ENCODE measurements around the gene RPS15A.
"Not testable (repeated sequence)": the region's sequence is repeated elsewhere in the genome, so short reads cannot be mapped to it uniquely, and the experiment has no call there.

RPS15A gene

DNA sequence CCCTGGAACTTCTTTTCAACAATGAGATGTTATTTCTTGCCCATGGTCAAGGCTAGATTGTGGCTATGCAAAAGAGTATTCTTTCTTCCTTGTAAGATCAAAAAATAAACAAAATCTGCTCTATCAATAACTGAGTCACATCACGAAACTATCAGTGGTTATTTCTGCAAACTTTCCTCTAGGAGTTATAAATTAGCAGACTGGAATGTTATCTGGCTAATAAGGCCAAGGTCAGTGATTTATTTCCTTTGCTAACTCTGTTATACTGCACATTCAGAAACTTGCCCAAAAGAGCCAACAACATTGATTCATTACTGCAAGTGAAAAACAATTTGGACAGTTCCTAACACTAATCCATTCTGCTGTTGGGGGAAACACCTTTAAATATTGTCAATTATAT, 6.2 kb upstream of the RPS15A start:
- no peak for DNase-seq (ENCODE audit: low spot score)

DNA sequence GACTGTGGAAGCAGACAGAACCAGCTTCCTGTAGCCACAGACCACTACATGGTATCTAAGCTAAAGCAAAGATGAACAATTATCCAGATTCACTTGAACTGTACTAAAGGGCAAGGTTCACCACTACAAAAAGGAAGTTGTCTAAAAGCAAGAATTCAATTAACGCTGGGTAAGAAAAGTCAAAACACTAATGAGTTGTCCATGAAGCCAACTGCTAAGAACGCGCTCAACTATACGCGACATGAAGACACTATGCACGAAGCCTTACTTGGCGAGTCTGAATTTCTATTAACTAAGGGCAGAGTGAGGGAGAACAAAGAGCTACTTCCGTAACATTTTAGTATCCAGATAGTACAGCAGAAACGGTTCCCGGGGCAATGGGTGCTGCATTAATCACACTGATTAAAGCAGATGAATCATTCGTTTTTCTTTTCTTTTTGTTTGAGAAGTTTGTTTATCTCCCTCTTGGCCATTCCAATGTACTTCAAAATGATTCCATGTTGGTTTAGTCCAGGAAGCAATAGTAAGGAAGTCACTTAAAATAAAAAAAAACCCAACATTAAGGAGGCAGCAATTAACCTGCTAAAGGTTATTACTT, 2.8 kb upstream of the RPS15A start:
- DNase-seq (ENCODE audit: low spot score) = no peak

DNA sequence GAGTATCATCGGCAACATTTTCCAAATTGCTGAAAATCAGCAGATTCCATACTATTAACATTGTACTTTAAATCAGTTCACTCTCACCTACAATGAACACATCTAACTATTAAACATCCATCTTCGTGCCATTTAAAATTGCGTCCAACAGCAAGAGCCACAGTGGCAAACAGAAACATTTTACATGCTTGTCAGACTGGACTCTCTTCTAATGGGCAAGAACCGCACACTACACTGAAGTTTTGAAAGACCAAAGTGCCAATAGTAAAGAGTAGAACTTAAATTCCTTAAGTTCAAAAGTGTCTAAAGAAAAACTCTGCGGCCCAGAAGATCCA, 652 bp downstream of the RPS15A start:
- no peak for DNase-seq (ENCODE audit: low spot score)

DNA sequence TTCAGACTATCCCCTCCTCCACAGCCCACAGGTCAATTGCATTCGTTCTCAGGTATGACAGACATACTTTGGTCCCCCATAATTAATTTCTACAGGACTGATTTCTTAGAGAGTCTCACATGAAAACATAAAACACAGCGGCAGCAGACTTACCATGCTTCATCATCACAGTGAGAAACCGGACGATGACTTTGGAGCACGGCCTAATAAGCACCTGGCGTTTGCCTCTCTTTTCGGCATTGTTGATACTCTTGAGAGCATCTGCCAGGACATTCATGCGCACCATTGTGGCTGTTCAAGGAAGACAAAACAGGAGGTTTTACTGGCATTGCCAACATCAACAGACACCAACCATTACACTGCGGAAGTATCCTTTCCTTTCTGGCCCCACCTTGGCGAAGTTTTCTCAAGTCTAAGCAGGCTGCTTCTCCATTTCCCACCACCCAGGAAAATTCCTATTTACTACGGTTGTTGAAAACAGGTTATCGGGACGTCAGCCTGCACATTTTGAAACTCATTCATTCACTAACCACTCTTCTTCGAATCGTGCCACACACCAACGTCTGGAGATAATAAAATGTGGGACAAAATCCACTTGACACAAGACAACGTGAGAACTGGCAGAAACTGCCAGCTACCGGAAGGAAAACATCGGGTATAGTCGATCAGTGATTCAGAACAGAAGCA, 1.2 kb downstream of the RPS15A start:
- DNase-seq (ENCODE audit: low spot score) = no peak

DNA sequence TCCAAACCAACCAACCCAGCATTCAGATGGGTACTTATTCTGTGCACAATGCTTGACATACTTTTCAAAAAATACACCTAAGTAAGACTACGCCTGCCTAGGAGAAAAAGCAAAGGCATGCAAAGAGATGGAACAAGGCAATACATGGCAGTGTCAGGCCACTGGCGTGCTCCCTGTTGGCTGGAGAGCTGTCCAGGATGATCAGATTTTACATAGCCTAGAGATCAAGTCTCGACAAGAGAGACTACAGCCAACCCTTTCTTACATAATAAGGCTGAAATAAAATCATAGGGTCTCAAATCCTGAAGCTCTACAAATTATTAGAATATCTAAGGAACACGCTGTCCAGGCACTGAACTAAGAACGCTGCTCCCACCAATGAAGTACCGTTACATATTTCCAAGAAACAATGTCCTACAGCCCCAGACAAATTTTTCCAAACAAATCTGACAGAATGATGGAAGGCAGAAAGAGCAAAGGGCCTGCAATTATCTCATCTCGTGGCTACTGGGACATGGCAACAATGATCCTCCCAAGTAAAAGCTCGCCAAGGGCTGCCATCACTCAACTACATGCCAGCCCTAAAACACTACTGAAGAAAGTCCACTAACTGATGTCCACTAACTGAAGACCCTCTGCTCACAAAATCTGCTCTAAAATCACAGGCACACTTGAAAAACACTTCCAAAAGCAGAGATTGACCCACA, 5.1 kb downstream of the RPS15A start:
- DNase-seq (ENCODE audit: low spot score) = no peak

DNA sequence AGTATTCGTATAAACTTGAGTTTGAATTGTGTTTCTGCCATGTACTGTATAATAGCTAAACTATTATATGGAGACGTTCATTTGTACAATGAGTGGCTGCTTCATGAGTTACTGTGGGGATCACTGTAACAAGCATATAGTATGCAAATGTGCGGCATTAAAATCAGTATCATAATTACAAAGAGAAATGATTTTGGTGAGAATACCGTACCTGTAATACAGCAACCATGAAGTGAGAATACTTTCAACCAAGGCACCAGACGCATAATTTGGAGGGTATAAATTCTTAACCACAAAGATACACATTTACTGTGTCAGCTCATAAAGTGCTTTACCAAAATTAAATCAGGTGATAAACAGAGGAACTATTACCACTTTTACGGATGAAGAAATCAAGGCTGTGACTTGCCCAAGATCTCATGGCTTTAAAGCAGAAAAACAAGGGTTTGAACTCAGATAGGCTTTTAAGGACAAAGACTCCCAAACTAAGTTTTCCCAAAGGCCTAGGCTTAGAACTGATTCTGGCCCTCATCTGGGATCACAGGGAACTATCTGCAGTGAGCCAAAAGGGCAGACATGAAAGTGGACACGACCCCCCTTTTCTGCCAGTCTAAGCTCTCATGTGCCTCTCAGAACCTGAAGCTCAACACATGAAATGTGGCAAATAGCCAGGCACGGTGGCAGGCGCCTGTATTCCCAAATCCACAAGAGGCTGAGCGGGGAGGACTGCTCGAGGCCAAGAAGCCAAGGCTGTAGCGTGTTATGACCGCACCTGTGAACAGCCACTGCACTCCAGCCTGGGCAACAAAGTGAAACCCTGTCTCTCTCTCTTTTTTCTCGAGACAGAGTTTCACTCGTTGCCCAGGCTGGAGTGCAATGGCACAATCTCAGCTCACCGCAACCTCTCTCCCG, 6.4 kb downstream of the RPS15A start:
- DNase-seq (ENCODE audit: low spot score) = no peak

DNA sequence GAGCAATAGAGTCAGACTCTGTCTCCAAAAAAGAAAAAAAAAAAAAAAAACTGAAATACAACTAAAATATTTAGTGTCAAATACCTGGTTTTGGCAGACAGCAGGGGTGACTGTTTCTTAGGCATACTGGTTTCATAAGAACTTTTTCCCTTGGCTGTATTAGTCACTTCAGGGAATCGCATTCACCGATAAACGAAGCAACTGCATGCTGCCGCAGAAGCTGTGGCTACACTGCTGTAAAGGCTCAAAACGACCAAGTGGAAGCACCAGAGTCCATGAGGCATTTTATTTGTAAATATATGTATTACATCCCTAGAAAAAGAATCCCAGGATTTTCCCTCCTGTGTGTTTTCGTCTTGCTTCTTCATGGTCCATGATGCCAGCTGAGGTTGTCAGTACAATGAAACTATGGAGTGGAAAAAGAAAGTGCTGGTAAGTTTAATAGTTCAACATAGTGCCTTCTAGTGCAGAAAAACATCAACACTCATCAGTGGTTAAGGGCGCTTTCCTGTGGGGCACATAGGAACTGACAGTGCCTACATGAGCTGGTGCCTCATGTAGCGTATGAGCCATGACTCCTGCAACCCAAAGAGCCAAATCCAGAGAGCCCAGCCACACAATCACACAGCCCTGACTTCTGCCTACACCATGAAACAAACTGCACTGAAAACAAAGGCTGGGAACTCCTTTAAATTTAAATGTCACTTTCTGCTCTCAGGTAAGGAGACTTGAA, 7.3 kb downstream of the RPS15A start:
- DNase-seq (ENCODE audit: low spot score) = no peak

DNA sequence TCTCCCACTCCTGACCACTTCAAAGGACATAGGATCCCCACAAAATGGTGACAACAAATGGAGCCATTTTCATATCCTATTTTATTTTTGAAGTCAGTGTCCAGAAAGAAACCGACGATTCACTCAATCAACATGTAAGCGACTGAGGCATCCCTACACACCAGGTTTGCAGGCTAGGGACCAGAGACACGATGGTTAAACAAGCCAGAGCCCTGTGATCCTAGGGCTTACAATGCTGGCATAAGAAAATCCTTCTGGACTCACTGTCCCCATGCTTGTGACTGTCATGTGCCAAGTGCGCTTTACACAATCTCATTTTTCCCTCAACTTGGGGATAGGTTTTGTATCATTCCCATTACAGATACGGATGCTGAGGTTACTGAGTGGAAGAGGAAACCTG, 8.9 kb downstream of the RPS15A start:
- not testable (repeated sequence) for DNase-seq (ENCODE audit: low spot score)

DNA sequence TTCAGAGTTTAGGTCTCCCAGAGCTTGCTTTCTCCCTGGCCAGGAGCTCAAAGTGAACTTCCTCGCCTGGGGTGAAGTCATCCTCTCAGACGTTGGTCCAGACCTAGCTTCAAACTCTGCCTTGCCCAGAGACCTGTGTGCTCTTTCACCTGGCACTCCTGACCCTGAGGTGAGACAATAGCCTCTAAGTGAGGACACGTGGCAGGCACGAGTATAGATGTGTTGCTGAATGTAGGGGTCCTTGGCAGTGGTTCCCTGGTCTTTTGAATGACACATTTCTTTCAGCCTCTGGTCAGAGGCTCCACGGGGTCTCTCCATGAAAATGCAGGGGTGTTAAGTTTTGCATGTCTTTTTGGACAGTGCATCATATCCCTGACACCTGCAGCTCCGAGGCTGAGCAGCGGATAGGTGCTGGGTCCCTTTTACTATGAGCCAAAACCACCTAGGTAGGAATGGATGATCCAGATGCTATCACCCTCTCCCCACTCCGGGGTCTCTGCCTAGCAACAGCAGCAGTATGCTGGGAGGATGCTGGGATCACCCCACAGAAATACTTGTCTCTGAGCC, 9.6 kb downstream of the RPS15A start:
- DNase-seq (ENCODE audit: low spot score) = not testable (repeated sequence)

DNA sequence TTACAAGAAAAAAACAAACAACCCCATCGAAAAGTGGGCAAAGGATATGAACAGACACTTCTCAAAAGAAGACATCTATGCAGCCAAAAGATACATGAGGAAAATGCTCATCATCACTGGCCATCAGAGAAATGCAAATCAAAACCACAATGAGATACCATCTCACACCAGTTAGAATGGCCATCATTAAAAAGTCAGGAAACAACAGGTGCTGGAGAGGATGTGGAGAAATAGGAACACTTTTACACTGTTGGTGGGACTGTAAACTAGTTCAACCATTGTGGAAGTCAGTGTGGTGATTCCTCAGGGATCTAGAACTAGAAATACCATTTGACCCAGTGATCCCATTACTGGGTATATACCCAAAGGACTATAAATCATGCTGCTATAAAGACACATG, 12.5 kb downstream of the RPS15A start:
- not testable (repeated sequence) for DNase-seq (ENCODE audit: low spot score)

DNA sequence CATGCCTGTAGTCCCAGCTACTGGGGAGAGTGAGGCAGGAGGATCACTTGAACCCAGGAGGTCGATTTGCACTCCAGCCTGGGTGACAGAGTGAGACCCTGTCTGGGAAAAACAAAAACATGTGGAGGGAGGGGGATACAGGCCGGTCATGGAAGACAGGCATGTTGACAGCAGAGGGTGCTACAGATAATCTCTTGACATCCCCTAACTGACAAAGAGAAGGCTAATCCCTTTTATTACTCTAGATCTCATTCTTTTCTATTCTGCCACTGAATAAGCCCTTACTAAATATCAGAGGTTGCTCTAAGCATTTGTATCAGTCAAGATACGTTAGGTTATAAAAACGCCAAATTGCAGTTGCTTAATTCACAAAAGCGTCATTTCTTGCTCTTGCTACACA, 13.8 kb downstream of the RPS15A start:
- DNase-seq (ENCODE audit: low spot score) = not testable (repeated sequence)

DNA sequence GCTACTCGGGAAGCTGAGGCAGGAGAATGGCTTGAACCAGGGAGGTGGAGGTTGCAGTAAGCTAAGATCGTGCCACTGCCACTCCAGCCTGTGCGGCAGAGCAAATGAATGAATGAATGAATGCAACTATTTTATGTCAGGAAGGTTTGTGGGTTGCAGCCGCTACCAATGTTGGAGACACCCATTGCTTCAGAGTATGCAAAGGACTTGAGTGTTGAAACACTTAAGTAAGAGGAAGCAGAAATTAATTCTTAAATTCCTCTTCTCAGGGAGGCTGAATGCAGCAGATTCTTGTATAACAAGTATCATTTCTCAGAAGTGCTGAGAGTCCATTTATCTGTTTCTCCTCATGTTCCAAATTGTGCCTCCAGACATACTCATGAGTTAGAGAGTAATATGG, 15.5 kb downstream of the RPS15A start:
- DNase-seq (ENCODE audit: low spot score) = not testable (repeated sequence)

DNA sequence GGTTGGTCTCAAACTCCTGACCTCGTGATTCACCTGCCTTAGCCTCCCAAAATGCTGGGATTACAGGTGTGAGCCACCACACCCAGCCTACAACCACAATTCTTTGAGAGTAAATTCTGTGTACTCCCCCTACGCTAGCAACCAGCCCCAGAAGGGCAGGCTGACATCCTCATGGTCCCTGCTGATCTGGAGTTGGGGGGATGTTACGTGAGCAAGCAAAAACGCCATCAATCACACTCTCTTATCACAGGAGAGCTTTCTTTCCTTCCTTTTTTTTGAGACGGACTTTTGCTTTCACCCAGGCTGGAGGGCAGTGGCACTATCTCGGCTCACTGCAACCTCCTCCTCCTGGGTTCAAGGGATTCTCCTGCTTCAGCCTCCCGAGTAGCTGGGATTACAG, 18.0 kb downstream of the RPS15A start:
- DNase-seq (ENCODE audit: low spot score) = not testable (repeated sequence)

DNA sequence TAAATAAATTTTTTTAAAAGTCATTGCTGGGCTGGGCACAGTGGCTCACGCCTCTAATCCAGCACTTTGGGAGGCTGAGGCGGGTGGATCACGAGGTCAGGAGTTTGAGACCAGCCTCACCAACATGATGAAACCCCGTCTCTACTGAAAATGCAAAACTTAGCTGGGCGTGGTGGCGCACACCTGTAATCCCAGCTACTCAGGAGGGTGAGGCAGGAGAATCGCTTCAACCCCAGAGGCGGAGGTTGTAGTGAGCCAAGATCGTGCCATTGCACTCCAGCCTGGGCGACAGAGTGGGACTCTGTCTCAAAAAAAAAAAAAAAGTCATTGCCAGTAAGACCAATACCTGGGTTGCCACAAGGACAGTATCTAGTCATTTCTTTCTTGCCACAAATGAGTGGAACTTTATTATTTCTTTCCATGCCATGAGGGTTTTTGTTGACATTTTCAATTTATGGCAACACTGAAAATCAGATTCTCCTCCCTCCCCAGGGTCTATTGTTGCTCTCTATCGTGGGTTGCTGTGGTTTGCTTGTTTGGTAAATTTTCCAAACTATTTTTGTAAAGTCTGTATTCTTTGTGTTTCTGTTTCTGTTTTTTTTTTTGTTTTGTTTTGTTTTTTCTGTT, 19.7 kb downstream of the RPS15A start:
- not testable (repeated sequence) for DNase-seq (ENCODE audit: low spot score)

DNA sequence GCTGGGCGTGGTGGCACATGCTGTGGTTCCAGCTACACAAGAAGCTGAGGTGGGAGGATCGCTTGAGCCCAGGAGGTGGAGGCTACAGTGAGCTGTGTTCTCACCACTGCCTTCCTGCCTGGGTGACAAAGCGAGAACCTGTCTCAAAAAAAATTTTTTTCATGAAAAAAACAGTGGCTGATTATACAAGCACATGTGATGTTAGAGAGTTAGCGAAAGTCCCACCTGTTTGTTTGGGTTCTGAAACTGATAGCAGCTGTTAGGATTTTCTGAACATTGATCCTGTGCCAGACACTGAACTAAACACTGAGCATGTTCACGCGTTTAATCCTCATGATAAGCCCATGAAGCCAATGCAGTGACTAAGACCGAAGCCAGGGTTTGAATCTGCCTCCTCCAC, 22.9 kb downstream of the RPS15A start:
- not testable (repeated sequence) for DNase-seq (ENCODE audit: low spot score)

DNA sequence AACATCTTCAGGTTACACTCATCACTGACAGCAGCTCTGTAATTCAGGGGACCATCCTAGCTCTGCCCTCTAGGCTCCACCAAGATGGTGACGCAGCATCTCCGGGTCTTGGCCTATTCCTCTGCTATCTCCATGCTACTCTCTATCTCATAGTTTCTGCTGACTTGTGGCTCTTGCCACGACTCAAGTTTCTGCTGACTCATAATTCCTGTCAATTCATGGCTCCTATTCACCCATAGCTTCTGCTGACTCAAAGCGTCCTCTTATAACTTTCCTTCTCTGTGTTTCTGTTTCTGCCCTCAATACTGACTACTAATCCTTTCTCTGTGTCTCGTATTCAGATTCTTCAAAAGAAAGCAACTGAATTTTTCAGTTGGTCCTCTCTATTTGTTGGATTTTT, 27.4 kb downstream of the RPS15A start:
- DNase-seq (ENCODE audit: low spot score) = not testable (repeated sequence)

DNA sequence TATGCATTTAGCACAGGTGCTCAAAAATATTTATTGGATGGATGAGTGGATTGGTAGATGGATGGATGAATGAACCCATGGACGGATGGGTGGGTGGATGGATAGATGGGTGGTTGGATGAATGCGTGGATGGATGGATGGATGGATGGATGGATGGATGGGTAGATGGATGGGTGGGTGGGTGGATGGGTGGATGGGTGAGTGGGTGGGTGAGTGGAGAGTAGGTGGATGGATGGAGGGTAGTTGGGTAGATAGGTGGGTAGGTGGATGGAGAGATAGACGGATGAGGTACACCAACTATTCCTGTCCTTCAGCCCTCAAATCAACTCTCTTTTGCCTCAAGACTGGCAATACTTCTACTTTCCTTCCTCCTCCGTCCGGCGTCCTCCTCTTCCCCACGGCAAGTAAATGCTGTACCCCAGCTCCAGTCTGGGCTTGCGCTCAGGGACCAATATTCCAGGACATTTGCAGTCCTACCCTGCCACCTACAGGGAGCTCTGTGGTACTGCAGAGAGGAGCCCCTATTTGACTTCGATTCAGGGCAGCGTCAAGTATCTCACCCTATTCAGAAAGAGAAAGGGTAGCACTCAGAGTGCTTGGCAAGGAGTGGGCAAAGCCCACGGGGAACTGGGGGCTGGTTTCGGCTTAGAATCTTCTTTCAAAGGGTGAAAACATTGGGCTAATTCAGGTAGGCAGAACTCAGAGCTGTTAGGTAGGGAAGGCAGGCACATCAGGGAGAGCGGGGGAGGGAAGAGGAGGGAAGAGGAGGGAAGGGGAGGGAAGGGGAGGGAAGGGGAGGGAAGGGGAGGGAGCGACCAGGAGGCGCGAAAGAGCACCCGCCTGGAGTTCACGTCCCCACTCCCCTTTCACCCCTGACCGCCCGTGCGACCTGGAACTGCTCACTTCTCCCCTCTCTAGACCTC, 30.3 kb downstream of the RPS15A start:
- DNase-seq (ENCODE audit: low spot score) = not testable (repeated sequence)

DNA sequence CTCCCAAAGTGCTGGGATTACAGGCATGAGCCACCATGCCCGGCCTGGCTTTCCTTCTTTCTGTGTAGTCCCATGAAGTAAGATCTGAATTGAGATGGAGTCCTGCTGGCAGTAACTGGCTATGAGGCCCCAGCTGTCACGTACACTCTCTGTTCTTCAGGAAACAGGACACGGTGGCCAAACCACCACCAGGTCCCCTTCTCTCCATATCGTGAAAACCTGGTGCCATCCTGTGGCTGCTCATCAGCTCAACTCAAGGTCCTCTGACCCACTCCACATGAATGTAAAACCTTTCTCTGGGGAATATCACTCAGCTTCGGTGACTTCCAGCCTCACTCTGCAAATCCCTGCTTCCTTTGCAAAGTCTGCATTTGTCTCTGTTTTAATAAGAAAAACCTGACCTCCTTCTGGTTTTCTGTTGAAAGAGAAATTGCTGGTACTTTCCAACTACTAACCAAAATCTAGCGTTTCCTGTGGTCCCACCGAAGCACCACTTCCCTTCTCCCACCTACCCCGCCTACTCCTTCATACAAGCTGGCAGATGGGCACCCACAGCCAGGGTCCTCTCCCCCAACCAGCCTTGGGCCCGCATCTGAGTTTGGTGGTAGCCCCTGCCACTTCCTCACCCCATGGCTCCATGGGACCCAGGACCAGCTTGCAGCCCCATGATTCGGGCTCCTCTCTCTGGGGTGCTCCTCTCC, 32.0 kb downstream of the RPS15A start:
- DNase-seq (ENCODE audit: low spot score) = not testable (repeated sequence)

DNA sequence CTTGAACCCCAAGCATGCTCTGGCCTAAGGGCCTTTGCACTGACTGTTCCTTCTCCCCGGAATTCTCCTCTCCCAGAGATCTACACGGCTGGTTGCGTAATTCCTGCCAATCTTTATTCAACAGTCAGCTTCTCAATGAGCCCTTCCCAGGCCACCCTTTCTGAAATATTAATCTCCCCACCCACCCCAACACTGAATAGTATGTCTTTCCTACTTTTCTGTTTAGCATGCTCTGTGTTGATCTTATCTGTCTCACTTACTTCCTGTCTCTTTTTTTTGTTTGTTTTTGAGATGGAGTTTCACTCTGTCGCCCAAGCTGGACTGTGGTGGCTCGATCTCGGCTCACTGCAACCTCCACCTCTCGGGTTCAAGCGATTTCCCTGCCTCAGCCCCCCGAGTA, 33.5 kb downstream of the RPS15A start:
- not testable (repeated sequence) for DNase-seq (ENCODE audit: low spot score)
